Stimulated activated naive CD4-positive, alpha-beta T cell treated with Interleukin-2 at 50 U/mL for 16 hours (primary cell): Measurements from ENCODE around the gene GPR37.

Experiments
- DNase-seq: peaks from one replicate; lab custom pipeline; 2025; lab: John Stamatoyannopoulos, UW

GPR37 gene

DNA sequence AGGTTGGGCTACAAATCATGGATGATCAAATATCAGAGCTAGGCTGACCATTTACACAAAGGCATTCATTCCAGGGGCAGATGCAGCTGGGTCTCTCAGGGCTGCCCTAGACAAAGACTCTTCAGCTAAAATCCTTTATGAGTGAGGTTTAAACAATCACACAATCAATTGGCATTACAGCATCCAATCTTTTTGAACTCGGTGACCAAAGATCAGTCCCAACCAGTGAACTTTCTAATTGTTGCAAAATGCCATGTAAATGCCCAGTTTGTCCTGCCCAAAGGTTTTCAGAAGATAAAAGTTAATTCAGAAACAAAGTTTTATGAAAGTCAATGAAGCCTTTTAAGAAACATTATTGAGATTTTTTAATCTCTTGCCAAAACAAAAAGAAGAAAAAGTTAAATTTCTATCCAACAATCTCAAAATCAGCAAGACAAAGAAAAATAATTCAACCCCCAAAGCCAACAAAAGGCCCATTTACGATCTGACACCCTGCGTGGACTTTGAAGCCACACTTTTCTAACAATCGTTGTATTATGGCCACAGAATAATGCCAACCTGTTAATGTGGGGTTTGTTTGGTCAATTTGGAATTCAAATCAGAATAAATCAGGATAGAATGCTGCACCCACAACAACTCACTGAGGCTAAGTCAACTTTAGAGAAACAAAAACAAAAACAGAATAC is 40.9 kb downstream of the GPR37 start:
- no peak for DNase-seq

DNA sequence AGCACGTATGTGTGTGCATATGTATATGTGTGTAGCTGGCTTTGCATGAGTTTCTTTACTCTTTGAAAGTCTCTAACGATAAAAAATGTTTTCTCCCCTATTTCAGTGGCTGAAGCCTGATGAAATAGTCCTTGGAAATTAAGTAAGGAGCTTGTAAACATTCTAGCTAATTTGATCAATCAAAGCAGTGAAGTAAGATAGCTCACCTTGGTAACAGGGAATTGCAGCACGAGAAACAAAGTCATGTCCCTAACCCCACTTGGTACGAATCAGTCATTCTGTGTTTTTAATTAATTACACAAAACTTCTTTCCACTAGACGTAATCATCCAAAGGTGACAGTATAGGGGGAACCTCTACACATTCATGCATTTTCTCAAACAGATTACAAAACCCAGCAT is 41.5 kb downstream of the GPR37 start:
- DNase-seq, result no peak

DNA sequence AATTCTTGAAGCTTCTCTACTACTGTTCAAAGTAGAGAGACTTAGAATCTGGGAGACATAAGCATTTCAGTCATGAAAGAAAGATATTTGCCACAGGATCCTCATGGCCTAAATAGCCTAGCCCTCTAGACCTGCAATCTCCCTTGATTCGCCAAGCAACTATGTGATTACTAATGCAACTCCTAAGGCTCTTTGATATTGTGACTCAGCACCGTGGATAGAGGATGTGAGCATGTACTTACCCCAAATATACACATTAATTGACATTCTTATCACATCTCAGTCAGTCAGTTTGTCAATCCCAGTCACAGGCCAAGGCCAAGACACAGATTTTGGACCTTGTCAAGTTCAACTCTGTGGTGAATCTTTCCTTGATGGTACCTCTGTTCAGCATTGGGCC is 42.6 kb downstream of the GPR37 start:
- DNase-seq, result no peak

GRCh38 chr7:124722292-124722691 is 43.3 kb downstream of the GPR37 start:
- DNase-seq, result no peak

- DNase-seq, result no peak
Measured at GRCh38 chr7:124720195-124720594, 45.4 kb downstream of the GPR37 start.

DNA sequence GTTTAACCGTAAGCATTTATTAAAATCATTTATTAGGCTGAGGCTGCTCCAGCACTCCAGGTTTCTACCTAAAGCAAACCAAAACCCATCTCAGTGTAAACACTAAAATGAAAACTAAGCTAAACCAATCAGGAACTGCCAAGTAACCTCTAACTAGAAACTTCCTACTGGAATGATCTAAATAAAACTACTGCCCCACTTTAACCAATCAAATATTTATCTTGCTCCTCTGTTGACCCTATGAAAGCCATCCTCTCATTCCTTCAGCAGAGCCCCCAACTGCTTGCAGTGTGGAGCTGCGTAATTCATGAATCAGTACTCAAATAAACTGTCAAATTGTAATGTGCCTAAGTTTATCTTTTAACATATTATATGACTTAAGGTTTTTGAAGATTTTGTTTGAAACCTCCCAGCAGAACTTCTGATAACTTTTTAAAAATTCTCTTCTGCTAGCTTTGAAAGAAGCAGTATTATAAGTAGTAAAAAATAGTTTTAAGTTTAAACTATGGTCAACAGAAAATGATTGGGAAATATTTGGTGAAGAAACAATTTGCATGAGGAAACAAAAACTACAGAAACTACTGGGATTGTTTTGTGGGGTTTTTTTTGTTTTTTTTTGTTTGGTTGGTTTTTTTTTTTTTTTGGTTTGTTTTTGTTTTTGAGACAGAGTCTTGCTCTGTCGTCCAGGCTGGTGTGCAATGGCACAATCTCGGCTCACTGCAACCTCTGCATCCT is 47.4 kb downstream of the GPR37 start:
- no peak for DNase-seq

DNA sequence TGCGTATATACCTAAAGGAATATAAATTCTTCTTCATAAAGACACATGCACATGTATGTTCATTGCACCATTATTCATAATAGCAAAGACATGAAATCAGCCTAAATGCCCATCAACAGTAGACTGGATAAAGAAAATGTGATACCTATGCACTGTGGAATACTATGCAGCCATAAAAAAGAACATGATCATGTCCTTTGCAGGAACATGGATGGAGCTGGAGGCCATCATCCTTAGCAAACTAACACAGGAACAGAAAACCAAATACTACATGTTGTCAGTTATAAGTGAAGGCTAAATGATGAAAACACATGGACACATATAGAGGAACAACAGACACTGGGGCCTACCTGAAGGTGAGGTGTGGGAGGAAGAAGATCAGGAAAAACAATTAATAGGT is 48.7 kb downstream of the GPR37 start:
- no peak for DNase-seq

- no peak for DNase-seq
Measured at GRCh38 chr7:124713086-124713485, 52.5 kb downstream of the GPR37 start.

- no peak for DNase-seq
Measured at GRCh38 chr7:124712017-124712416, 53.6 kb downstream of the GPR37 start.

- DNase-seq, result no peak
Measured at GRCh38 chr7:124702385-124702784, 63.2 kb downstream of the GPR37 start.

DNA sequence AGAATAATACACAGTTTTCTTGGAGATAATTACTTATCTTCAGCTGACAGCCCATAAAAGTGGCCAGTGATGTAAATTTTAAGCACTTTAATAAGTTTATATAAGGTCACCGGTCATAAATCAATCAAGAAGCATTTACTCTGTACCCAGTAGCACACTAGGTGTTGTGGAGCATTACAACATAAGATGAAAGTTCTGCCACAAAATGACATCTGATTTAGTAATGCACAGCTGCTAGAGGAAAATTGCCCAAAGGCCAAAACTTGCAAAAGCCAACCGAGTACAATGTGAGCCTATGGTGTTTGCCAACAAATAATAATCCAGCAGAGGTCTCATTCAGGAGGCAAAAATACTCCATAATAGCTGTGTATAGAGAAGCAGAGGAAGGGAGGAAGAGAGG is 63.6 kb downstream of the GPR37 start:
- no peak for DNase-seq

GRCh38 chr7:124700655-124701054 is 64.9 kb downstream of the GPR37 start:
- DNase-seq, result no peak

DNA sequence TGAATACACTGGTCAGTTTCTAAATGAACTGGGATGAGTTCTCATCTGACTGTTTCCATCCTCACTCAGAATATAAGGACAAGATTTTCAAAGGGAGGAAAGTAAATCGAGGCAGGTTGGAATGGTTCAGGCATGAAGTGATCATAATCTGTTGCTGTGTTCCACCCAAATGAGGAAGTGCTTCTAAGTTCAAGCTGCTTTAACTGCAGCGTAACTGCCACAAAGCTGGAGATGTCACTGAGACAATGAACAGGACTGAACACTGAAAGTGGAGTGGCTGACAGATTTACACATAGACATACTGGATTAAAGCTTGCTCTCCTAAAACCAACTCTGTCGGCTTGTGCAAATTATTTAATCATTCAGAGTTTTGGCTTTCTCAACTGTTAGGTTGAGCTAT is 66.6 kb downstream of the GPR37 start:
- DNase-seq, result no peak

- DNase-seq, result no peak
Measured at GRCh38 chr7:124697746-124698145, 67.8 kb downstream of the GPR37 start.
